Measurements from ENCODE around the gene ALPL. TPM values are rescaled to one million over a fixed set of nuclear protein-coding genes. Genes with fewer than 3 reads are reported as not detected.
A peak's percentile ranks its signal among the peaks of the same experiment; 100 is the strongest.
"Not testable (repeated sequence)": the region's sequence is repeated elsewhere in the genome, so short reads cannot be mapped to it uniquely, and the experiment has no call there.

ALPL gene
- total RNA-seq, 1 experiment from 2014 or later = 410 TPM

GRCh38 chr1:21511579-21512522, 2.6 kb downstream of the ALPL start:
- Histone ChIP-seq H3K4me3 (0 out of 2 replicates have a peak overlapping the region, but pooled peaks have one; percentile 1), H3K36me3 (peaks cover 65% of the 10 kb centered on the region), H3K27ac (peak overlapping the region; percentile 88), H3K27me3 (replicated peaks) (no peaks in the 10 kb centered on the region), H3K9me3 (replicated peaks) (no peaks in the 10 kb centered on the region), H3K4me1 (replicated peaks) (peaks cover 52% of the 10 kb centered on the region)
- DNase-seq (ENCODE audit: low read depth in 1 of 2, low spot score in 2 of 2) = peak; percentile 89 to 92

- Histone ChIP-seq H3K4me1 (replicated peaks) (peaks cover 36% of the 10 kb centered on the region), H3K36me3 (peaks cover 89% of the 10 kb centered on the region), H3K27ac (no peak overlapping the region), H3K4me3 (no peak overlapping the region), H3K9me3 (replicated peaks) (no peaks in the 10 kb centered on the region), H3K27me3 (replicated peaks) (no peaks in the 10 kb centered on the region)
- DNase-seq (ENCODE audit: low read depth in 1 of 2, low spot score in 2 of 2) = no peak
Measured at GRCh38 chr1:21514245-21514644, 5.0 kb downstream of the ALPL start.

GRCh38 chr1:21517161-21517589, 8.0 kb downstream of the ALPL start:
- DNase-seq (ENCODE audit: low read depth in 1 of 2, low spot score in 2 of 2) = no peak
- Histone ChIP-seq H3K9me3 (replicated peaks) (no peaks in the 10 kb centered on the region), H3K4me1 (replicated peaks) (peaks cover 6% of the 10 kb centered on the region), H3K4me3 (no peak overlapping the region), H3K27ac (no peak overlapping the region), H3K27me3 (replicated peaks) (no peaks in the 10 kb centered on the region), H3K36me3 (peaks cover 85% of the 10 kb centered on the region)

GRCh38 chr1:21517660-21518480, 8.6 kb downstream of the ALPL start:
- H3K9me3 ChIP-seq (replicated peaks) = no peaks in the 10 kb centered on the region
- DNase-seq (ENCODE audit: low read depth in 1 of 2, low spot score in 2 of 2) = no peak
- no peak overlapping the region for H3K4me3 ChIP-seq
- H3K4me1 ChIP-seq (replicated peaks) = no peaks in the 10 kb centered on the region
- peaks cover 86% of the 10 kb centered on the region for H3K36me3 ChIP-seq
- no peaks in the 10 kb centered on the region for H3K27me3 ChIP-seq (replicated peaks)
- no peak overlapping the region for H3K27ac ChIP-seq

GRCh38 chr1:21518774-21519455, 9.7 kb downstream of the ALPL start:
- H3K27me3 ChIP-seq (replicated peaks) = no peaks in the 10 kb centered on the region
- DNase-seq (ENCODE audit: low read depth in 1 of 2, low spot score in 2 of 2) = no peak
- no peak overlapping the region for H3K27ac ChIP-seq
- no peaks in the 10 kb centered on the region for H3K9me3 ChIP-seq (replicated peaks)
- peaks cover 85% of the 10 kb centered on the region for H3K36me3 ChIP-seq
- no peaks in the 10 kb centered on the region for H3K4me1 ChIP-seq (replicated peaks)
- no peak overlapping the region for H3K4me3 ChIP-seq

- not testable (repeated sequence) for H3K4me3 ChIP-seq; H3K9me3 ChIP-seq (replicated peaks); H3K27me3 ChIP-seq (replicated peaks); DNase-seq (ENCODE audit: low read depth in 1 of 2, low spot score in 2 of 2); H3K4me1 ChIP-seq (replicated peaks); H3K27ac ChIP-seq
- peaks cover 81% of the 10 kb centered on the region for H3K36me3 ChIP-seq
Measured at GRCh38 chr1:21519486-21520070, 10.4 kb downstream of the ALPL start.

GRCh38 chr1:21520899-21521716, 11.9 kb downstream of the ALPL start:
- Histone ChIP-seq H3K27me3 (replicated peaks) (no peaks in the 10 kb centered on the region), H3K4me3 (no peak overlapping the region), H3K36me3 (peaks cover 82% of the 10 kb centered on the region), H3K27ac (no peak overlapping the region), H3K9me3 (replicated peaks) (no peaks in the 10 kb centered on the region), H3K4me1 (replicated peaks) (no peaks in the 10 kb centered on the region)
- DNase-seq (ENCODE audit: low read depth in 1 of 2, low spot score in 2 of 2) = no peak

GRCh38 chr1:21521717-21522060, 12.5 kb downstream of the ALPL start:
- no peaks in the 10 kb centered on the region for H3K9me3 ChIP-seq (replicated peaks)
- DNase-seq (ENCODE audit: low read depth in 1 of 2, low spot score in 2 of 2) = no peak
- H3K4me1 ChIP-seq (replicated peaks) = no peaks in the 10 kb centered on the region
- no peaks in the 10 kb centered on the region for H3K27me3 ChIP-seq (replicated peaks)
- H3K4me3 ChIP-seq = no peak overlapping the region
- H3K27ac ChIP-seq = no peak overlapping the region
- peaks cover 76% of the 10 kb centered on the region for H3K36me3 ChIP-seq

- H3K4me3 ChIP-seq = no peak overlapping the region
- no peaks in the 10 kb centered on the region for H3K9me3 ChIP-seq (replicated peaks)
Measured at GRCh38 chr1:21522525-21523038, 13.4 kb downstream of the ALPL start.

GRCh38 chr1:21523297-21523813, 14.1 kb downstream of the ALPL start:
- Histone ChIP-seq H3K27ac (no peak overlapping the region), H3K36me3 (peaks cover 60% of the 10 kb centered on the region), H3K4me3 (no peak overlapping the region), H3K9me3 (replicated peaks) (no peaks in the 10 kb centered on the region), H3K27me3 (replicated peaks) (no peaks in the 10 kb centered on the region), H3K4me1 (replicated peaks) (no peaks in the 10 kb centered on the region)
- DNase-seq (ENCODE audit: low read depth in 1 of 2, low spot score in 2 of 2) = no peak

More at GRCh38 chr1:21522525-21523038, 13.4 kb downstream of the ALPL start:
- no peaks in the 10 kb centered on the region for H3K4me1 ChIP-seq (replicated peaks)
- H3K36me3 ChIP-seq = peaks cover 67% of the 10 kb centered on the region
- no peak for DNase-seq (ENCODE audit: low read depth in 1 of 2, low spot score in 2 of 2)
- no peaks in the 10 kb centered on the region for H3K27me3 ChIP-seq (replicated peaks)
- no peak overlapping the region for H3K27ac ChIP-seq

- Histone ChIP-seq H3K4me1 (replicated peaks) (no peaks in the 10 kb centered on the region), H3K4me3 (no peak overlapping the region), H3K36me3 (peaks cover 52% of the 10 kb centered on the region), H3K9me3 (replicated peaks) (no peaks in the 10 kb centered on the region), H3K27me3 (replicated peaks) (no peaks in the 10 kb centered on the region), H3K27ac (no peak overlapping the region)
- DNase-seq (ENCODE audit: low read depth in 1 of 2, low spot score in 2 of 2) = no peak
Measured at GRCh38 chr1:21524220-21524619, 15.0 kb downstream of the ALPL start.

- no peaks in the 10 kb centered on the region for H3K9me3 ChIP-seq (replicated peaks)
- peaks cover 52% of the 10 kb centered on the region for H3K36me3 ChIP-seq
- H3K4me3 ChIP-seq = no peak overlapping the region
- DNase-seq (ENCODE audit: low read depth in 1 of 2, low spot score in 2 of 2) = no peak
- H3K4me1 ChIP-seq (replicated peaks) = no peaks in the 10 kb centered on the region
- H3K27me3 ChIP-seq (replicated peaks) = no peaks in the 10 kb centered on the region
- no peak overlapping the region for H3K27ac ChIP-seq
Measured at GRCh38 chr1:21524686-21525339, 15.6 kb downstream of the ALPL start.
